ENCODE results near the gene CRELD1.

Gene CRELD1

DNA sequence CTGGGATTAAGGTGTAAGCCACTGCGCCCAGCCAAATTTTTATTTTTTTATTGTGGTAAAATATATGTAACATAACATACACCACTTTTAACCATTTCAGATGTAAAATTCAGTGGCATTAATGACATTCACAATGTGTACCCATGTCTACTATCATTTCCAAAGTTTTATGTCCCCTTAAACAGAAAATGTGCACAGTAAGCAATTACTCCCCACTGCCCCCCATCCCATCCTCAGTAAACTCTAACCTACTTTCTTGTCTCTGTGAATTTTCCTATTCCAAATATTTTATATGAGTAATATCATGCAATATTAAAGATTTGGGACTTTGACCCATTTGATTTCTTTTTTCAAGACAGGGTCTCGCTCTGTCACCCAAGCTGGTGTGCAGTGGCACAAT is 33.2 kb downstream of the CRELD1 start:
- no peak for DNase-seq

DNA sequence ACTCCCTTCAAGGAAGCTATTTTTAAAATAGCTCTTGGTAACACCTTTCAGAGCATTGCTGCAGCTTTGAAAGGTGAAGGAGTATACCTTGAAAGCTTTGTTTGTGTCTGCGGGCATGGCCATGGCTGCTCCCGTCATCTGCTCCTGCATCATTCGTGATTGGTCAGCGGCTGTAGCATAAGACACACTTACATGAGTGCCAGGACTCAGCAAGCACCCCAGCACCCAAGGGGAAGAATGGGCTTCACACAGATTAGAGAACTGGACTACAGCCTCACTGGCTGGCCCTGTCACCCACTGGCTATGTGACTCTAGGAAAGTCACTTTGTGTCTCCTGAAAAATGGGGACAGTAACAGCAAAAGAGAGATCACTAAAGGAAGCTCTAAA is 36.0 kb downstream of the CRELD1 start:
- no peak for DNase-seq

DNA sequence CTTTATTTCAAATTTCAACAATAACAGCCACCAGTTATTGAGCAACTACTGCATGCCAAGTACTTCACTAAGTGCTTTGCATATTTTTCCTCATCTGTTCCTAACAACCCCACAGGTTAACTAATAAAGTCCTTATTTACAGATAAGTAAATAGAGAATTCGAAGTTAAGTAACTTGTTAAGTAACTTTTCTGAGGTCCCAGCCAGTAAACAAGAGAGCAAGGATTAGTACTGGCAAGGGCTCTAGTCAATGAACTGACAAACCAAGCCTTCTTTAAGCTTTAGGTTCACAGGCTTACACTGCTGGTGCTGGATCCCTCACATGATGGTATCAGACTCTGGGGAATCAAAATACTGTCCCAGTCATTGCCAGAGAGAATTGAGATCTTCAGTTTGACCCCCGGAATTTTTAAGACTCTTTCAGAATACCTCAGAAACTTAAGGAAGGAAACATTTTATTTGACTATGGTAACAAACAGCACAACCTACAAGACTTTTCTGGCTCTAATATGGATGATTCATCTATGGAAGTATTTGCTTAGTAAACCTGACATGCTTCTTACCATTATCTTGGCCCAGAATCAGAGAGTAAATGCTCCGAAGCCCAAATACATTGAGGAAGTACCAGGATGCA is 36.5 kb downstream of the CRELD1 start:
- no peak for DNase-seq

DNA sequence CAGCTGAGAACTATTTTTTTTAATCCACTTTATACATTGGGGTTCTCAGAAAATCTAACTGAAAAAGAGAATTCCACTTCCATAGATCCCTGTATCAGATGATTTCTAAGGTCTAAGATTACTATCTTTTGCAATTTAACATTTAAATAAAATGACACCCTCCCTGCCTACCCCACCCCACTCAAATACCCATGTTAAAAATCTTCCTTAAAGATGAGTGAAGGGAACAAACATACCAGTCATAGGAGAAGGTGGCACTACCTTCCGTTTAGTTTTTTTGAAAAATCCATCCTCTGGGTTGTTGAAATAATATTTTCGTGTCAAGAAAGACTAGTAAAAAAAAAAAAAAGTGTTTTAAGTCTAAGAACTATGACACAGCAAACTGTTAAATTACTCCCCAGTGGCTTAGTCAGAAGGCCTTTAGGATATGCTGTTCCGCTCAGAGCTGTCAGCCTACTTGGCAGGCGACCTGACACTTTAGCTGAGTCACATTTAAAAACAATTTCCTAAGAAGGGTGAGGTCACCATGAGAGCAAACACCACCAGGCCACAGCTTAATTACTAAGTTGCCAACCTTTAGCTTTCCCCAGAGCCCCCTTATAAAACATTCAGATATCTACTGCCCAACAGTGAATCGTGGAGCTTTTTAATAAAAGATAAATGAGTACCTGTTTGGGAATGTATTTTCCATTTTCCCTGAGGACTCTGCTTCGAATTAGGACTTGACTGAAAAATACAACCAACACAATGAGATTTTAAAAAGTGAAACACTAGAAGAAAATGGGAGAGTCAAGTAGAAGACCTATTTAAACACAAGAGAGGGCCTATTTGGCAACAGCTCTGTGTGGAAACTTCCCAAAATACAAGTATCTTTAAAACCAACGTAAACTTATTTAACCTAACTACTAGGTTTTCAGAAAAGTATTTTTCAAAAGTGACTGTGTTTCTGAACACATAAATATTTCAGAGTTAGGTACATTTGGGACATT is 43.4 kb downstream of the CRELD1 start:
- peak; percentile 45 for DNase-seq

DNA sequence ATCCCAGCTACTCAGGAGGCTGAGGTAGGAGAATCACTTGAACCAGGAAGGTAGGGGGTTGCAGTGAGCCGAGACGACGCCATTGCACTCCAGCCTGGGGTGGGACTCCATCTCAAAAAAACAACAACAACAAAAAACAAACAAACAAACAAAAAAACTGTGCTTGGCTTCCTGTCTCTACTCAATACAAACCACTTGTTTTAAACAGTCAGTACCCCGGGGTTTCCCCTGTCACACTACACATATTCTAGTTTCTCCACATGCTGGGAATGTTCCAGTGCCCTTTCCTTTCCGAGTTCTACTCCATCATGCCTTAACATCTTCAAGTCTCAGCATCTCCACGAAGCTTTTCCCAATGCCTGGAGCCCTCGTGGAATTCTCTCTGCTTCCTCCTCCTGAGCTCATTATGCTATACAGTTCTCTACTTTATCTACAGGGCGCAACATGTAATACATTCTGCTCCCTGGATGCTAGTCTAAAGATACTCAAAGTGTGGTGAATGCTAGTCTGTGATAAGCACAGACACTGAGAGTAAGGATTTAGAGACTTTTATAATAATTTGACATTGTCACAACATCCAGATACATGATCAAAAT is 45.2 kb downstream of the CRELD1 start:
- no peak for DNase-seq

DNA sequence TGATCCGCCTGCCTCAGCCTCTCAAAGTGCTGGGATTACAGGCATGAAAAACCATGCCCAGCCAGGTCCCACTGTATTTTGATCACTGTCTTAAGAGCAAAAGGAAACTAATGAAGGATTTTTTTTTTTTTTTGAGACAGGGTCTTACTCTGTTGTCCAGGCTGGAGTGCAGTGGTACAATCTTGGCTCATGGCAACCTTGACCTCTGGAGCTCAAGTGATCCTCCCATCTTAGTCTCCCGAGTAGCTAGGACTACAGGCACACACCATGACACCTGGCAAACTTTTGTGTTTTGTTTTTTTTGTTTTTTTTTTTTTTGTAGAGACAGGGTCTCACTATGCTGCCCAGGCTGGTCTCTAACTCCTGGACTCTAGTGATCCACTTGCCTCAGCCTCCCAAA is 46.6 kb downstream of the CRELD1 start:
- DNase-seq, result no peak

DNA sequence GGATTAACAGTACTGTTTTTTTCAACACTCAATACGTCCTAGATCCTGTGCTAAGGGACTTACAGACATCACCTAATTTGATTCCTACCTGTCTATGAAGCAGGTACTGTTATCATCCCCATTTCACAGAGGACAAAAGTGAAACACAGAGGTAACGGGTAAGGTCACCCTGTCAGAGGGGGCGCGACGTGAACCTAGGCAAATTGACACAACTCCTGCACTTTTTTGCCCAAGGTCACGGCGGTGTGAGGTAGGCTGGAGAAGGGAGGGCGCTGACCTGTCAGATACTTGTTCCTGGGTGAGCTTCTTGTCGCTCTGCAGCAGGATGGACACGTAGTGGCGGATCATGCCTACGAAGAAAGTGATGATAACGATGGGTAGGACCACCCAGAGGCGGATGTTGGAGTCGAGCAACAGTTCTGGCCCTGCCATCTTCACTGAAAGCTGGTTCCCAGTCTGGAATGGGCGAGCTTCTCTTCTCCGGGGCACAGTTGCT is 52.6 kb downstream of the CRELD1 start:
- no peak for DNase-seq

DNA sequence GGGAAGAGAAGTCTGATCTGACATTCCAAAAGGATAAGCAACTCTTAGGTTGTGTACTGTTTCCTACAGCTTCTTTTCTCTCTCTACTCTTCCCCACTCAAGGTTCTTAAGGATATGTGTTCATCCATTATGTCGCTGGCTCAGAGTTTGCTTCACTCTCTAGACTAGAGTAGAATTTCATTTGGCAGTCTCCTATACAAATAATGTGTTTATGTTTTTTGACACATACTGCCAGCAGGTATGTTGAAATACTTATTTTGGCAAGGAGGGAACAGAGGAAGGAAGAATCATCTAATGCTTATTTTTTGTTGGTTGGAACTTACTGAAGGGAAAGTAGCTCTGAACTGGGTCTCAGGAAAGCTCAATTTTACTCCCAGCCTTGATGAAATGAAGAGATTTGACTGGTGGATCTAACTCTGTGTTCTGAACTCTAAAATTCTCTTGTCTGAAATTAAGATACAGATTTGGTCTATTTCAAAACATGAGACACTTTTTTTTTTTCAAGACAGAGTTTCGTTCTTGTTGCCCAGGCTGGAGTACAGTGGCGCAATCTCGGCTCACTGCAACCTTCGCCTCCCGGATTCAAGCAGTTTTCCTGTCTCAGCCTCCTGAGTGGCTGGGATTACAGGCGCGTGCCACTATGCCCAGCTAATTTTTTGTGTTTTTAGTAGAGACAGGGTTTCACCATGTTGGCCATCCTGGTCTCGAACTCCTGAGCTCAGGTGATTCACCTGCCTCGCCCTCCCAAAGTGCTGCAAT is 60.6 kb downstream of the CRELD1 start:
- no peak for DNase-seq
